GM12872 (cell line): Measurements from ENCODE around the gene BTAF1.

Source experiments
- CTCF ChIP-seq: IDR thresholded peaks from 3 replicates; pipeline ENCODE4 v1.5.1; 2011; ENCODE audit warnings: low read depth, mild to moderate bottlenecking, low read length, moderate library complexity; ENCODE audit not compliant: insufficient read depth

The BTAF1 gene

DNA sequence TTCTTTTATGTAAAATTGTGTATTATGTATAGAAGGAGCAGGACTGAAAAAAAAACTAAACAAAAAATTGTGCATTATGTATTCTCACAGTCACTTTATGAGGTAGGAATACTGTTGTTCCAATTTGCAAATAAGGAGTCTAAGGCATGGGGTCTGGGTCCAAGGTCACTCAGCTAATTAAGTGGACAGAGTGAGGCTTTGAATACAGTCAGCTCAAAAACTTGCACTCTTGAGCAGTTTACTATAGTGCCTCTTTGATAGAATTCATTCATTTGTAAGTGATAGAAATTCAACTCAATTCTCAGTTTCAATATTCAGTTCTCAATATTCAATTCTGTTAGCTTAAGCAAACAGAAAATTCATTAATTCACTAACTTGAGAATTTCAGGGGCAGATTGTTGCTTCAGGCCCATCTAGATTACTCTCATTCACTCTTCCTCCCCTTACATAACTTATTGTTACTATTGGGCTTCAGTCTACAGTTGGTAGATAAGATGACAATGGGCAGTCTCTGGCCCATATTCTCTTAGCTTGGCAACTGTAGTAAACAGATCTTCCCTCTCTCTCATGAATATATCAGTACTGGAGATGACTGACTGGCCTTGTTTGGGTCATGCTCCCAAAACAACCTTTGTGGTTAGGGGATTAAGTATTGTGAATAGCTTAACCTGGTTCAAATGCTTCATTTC is 86.6 kb downstream of the BTAF1 start:
- no peak for TF ChIP-seq CTCF

GRCh38 chr10:92011560-92012214 is 88.1 kb downstream of the BTAF1 start:
- TF ChIP-seq CTCF: no peak

DNA sequence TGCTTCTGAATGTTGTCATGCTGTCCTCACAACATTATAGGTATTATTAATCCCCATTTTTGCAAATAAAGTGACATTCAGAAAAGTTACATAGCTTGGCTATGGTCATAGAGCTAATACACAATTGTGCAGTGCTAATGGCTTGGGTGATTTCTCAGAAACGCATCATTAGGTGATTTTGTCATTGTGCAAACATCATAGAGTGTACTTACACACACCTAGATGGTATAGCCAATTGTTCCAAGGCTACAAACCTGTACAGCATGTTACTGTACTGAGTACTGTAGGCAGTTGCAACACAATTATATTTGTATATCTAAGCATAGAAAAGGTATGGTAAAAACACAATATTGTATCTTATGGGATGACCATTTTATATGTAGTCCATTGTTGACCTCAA is 91.0 kb downstream of the BTAF1 start:
- TF ChIP-seq CTCF: no peak

DNA sequence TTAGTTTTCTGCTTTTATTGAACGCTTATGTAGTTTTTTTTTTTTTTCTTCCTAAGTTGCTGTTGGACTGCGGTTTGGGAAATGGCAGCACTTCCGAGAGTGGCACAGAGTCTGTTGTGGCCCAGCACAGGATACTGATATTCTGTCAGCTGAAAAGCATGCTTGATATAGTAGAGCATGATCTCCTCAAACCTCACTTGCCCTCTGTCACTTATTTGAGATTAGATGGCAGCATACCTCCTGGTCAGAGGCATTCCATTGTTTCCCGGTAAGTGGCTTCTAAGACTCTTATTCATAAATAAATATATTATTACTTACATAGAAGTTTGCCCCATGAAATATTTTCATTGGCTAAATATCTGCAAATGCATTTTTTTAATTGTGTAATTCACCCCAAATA is 101.1 kb downstream of the BTAF1 start:
- TF ChIP-seq CTCF: no peak

- TF ChIP-seq CTCF: no peak
Observed at GRCh38 chr10:92027141-92027540, 103.6 kb downstream of the BTAF1 start.

DNA sequence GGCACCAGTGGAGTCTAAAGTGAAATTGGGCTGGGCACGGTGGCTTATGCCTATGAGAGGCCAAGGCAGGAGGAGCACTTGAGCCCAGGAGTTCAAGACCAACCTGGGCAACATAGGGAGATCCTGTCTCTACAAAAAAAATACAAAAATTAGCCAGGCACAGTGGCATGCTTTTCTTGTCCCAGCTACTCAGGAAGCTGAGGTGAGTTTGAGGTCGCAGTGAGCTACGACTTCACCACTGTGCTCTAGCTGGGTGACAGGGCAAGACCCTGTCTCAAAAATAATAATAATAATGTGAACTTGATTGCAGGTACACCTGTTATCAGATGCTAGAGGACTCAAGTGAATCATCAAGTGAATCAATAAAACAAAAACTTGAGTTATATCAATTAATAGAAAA is 108.0 kb downstream of the BTAF1 start:
- no peak for TF ChIP-seq CTCF

DNA sequence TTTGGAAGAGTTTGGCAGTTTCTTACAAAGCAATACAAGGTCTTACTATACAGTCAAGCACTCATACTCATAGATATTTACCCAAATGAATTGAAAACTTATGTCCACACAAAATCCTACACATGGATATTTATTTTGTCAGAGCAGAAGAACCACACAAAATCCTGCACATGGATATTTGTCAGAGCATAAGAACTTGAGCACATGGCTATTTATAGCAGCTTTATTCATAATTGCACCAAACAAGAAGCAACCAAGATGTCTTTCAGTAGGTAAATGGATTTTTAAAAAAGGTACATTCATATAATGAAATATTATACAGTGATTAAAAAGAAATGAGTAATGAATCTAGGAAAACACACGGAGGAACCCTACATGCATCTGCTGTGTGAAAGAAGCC is 115.4 kb downstream of the BTAF1 start:
- no peak for TF ChIP-seq CTCF
